ENCODE data around the gene SYNE1.

DNA sequence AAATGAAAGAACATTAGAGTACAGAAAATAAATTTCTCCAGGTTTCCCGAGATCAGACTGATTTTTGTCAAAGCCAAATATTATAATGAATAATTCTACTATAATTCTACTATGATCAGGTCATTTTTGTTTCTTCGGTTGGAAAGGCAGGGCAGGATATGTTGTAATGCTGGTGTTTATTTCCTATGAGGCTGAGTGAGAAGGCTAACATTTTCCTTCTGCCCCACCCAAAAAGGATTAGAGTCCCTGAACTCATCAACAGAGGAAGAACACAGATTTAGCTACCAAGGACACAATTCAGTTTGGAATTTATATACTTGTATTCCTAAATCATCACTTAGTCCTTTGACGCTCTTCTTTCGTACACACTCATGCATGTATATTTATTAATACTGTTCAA is 318.9 kb downstream of the SYNE1 start:
- TF ChIP-seq, protein P1, sequence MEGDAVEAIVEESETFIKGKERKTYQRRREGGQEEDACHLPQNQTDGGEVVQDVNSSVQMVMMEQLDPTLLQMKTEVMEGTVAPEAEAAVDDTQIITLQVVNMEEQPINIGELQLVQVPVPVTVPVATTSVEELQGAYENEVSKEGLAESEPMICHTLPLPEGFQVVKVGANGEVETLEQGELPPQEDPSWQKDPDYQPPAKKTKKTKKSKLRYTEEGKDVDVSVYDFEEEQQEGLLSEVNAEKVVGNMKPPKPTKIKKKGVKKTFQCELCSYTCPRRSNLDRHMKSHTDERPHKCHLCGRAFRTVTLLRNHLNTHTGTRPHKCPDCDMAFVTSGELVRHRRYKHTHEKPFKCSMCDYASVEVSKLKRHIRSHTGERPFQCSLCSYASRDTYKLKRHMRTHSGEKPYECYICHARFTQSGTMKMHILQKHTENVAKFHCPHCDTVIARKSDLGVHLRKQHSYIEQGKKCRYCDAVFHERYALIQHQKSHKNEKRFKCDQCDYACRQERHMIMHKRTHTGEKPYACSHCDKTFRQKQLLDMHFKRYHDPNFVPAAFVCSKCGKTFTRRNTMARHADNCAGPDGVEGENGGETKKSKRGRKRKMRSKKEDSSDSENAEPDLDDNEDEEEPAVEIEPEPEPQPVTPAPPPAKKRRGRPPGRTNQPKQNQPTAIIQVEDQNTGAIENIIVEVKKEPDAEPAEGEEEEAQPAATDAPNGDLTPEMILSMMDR (conservative IDR thresholded peaks at IDR 0.05; ENCODE audit: low read length): no peak
- no peak for TF ChIP-seq EZH2phosphoT487 (IDR thresholded peaks at IDR 0.05; ENCODE audit: borderline replicate concordance, low read depth, low read length)

Measured in OCI-LY7 (cell line).